ENCODE results near the gene ARSA.

Gene ARSA

DNA sequence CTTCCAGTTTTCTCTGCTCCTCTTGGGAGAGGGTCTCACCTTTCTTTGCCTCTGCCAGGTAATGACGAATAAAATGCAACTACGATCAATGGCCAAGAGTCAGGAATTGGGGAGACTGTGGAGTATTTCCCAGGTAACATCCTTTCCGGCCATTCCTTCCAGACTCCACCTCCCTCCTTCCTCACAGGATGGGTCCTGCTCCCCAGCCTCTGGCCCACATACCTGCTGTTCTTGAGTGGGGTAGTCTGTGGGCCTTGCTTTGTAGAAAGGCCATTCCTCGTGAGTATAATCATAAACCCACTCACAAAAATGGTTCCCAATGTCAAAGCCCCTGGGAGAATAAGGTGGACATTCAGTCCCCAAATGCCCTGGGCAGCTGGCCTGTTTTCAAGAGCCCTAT lies 48.2 kb downstream of the ARSA start:
- DNase-seq (ENCODE audit: low spot score): no peak

DNA sequence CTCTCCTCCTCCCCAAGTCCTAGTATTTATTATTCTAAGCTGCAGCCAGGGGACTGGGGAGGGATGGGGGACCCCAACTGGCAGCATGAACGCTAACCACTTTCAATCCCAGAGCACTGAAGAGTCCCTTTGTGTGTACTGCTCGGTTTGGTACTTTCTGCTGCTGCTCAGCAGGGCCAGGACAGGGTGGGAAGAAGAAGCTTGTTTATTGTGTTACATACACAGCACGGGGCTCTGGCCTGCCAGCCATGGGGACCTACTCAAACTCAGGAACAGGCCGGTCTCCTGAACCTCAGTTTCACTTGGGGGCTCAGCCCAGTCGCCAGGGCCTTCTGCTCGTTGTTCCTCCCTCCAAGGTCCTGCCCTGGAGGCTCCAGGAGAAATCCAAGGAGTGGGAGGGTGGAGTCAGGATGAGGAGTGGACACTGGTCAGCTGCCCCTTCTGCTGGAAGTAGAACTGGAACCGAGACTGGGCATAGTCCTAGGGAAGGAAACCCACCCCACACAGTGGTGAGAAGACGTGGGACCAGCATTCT lies 49.1 kb downstream of the ARSA start:
- DNase-seq (ENCODE audit: low spot score): no peak

GRCh38 chr22:50577987-50578775 lies 49.8 kb downstream of the ARSA start, which contains the start of gene CPT1B:
Gene CPT1B (minus strand): TSS chr22:50578427. CDS start chr22:50577915, 512 bp downstream.
- DNase-seq (ENCODE audit: low spot score): no peak

DNA sequence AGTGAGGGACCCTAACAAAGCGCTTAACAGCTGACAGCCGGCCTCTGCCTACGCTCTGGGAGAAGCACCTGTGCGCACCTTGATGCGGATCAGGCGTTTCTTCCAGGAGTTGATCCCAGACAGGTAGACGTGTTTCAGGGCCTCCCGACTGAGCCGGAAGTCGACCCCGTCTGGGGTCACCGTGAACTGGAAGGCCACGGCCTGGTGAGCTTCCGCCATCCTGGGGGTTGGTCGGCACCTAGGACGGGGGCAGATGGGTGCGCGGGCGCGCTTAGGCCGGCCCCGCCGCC lies 50.3 kb downstream of the ARSA start:
- no peak for DNase-seq (ENCODE audit: low spot score)

- no peak for DNase-seq (ENCODE audit: low spot score)
These were observed 50.9 kb downstream of the ARSA start for GRCh38 chr22:50576806-50577696.

GRCh38 chr22:50576070-50576469 lies 51.9 kb downstream of the ARSA start:
- no peak for DNase-seq (ENCODE audit: low spot score)

GRCh38 chr22:50575426-50575941 lies 52.5 kb downstream of the ARSA start:
- no peak for DNase-seq (ENCODE audit: low spot score)
